Stimulated activated CD8-positive, alpha-beta memory T cell treated with anti-CD3 and anti-CD28 coated beads, Interleukin-15, amount 100 ng/mL, for 1 hour (primary cell): ENCODE measurements around the gene FAM149A.

Experiments used
- DNase-seq: peaks from one replicate; pipeline ENCODE4 v3.0.0-alpha.2; 2020; ENCODE audit warnings: low read depth

The FAM149A gene

GRCh38 chr4:186158966-186159365 lies 54.5 kb downstream of the FAM149A start:
- no peak for DNase-seq

DNA sequence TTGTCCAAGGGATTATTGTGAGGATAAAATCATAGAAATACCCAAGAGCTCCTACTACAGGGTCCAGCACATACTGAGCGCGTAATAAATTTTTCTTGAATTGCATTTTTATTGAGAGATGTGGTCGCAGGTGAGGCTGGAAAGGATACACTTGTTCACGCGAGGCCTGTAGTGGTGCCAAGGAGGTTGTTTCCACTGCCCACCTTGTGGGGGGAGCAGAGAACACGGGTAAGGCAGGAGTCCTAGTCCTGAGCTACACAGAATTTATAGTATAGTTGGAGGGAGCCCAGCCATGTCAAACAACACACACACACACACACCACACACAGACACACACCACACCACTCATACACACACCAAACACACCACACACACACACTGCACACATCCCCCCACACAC lies 55.1 kb downstream of the FAM149A start:
- no peak for DNase-seq

DNA sequence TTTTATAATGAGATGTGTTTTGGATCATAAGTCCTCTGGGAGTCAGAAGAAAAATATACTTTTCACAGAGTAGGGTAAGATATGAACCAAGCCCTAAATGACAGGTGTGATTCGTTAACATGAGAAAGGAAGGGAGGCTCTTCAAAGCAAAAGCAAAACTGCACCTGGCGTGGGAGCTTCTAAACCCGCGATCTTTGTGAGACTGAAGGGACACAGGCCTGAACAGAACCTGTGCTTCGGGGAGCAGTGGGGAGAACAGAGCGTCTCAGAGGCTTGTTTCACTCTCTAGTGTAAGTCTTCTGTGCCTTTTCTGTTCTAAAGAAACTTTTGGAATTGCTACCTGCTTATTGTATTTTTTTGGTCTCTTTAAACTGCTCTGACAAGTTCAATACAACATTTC lies 56.6 kb downstream of the FAM149A start:
- DNase-seq = no peak

DNA sequence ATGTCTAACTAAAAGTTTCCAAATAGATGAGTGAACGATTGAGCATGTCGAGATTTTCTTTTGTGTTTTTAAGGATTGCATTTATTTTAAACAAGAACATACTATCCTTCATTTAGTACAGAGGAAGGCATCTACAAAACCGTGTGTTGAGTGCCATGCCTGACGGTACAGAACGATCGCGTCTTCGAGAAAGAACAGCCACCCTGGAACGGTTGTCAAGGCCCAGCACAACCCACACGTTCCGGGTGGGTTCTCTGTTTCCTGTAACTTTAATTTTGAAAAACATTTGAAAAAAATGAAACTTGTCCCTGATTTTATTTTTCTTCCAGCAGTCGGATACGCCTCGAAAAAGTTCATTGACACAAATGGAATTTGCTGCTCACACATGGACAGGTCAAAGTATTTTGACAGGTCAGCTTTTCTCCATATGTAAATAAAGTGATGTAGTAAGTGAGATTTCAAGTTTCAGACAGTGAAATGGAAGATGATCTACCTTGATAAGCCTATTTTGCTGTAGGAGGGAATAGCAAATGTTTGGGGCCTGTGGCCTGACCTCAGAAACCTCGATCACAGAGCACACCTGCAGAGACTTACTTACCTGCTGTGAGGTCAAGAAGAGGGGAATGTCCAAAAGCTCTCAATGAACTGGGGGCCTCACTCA lies 62.5 kb downstream of the FAM149A start:
- DNase-seq = no peak

- DNase-seq = no peak
Measured at GRCh38 chr4:186167605-186168004, 63.1 kb downstream of the FAM149A start.

- DNase-seq = no peak
Measured at GRCh38 chr4:186168750-186169149, 64.2 kb downstream of the FAM149A start.

DNA sequence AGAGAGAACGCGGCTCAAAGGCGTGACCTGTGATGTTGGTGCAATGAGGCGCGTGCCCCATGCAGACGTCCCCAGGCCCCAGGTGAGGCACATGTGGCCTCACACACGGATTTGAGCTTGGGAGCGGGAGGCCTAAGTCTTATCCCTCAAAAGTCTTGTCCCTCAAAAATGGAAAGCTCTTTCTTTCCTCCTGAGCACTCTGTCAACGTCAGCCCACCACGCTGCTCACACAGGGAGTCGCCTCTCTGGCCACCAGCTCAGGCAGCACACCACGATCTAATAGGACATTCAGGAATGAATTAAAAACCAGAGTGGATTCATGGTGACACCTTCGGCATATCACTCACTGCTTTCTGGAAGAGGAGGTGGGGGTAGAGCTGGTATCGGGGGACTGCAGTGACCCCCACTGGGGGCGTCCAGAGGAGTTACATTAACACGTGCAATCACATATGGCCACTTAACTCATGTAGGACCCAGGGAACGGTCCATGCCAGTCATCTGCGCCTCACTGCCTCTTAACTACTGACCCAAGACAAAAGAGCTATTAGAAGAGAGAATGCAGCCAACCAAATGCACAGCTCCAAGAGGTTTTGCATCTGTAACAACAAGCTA lies 64.9 kb downstream of the FAM149A start:
- DNase-seq = no peak

GRCh38 chr4:186169945-186170802 lies 65.7 kb downstream of the FAM149A start:
- no peak for DNase-seq

DNA sequence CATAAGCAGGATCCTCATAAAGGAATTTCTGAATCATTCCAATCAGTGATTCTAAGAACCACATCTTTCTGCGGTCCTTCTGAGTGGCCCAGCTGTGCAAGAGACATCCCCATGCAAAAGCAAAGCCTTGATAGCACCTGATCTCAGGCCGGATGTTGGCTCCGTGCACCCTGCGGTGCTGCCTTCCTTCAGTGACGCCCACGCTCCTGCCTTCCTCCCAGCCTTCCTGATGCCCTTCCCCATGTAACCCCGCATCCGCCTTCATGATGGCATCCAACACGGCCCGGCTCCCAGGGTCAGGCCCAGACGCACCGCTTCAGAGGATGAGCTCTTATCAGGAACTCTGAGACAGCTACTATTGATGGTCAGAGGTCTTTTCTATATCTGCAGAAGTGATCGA lies 66.5 kb downstream of the FAM149A start:
- no peak for DNase-seq

DNA sequence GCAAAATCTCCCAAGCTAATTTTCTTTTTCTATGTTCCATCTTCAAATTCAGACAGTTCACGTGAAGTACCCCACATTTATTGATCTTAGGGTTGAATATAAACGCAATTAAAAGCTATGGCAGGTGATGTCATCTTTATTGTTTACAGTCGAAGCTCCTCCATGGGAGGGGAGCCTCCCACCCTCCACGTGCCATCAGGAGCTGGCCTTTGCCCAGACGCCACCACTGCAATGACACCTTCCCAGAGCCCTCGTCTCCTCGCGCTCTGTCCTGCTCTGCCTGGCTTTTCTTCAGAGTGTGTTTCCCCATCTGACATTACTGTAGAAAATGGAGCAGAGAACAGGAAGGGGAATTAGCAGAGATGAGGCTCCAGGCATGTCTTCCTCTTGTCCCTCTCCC lies 68.0 kb downstream of the FAM149A start:
- no peak for DNase-seq

GRCh38 chr4:186188107-186188506 lies 83.6 kb downstream of the FAM149A start:
- DNase-seq = no peak

DNA sequence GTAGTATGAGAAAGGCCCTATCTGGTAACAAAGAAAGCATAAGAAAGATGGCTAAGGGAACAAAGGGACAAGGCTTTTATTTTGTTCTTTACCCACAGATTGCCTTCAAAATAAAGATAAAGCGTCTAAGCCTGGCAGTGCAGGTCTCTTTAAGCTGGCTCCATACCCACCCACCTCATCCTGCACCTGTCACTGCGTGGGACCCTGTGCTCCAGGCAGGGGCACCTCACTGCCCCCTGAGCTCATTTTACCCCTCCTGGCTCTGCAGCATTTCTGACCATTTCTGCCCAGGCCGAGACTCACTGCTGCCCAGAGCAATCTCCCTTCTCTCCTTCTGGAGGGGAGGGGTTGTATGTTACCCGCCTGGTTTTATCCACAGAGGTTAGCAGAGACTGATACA lies 85.2 kb downstream of the FAM149A start:
- no peak for DNase-seq

DNA sequence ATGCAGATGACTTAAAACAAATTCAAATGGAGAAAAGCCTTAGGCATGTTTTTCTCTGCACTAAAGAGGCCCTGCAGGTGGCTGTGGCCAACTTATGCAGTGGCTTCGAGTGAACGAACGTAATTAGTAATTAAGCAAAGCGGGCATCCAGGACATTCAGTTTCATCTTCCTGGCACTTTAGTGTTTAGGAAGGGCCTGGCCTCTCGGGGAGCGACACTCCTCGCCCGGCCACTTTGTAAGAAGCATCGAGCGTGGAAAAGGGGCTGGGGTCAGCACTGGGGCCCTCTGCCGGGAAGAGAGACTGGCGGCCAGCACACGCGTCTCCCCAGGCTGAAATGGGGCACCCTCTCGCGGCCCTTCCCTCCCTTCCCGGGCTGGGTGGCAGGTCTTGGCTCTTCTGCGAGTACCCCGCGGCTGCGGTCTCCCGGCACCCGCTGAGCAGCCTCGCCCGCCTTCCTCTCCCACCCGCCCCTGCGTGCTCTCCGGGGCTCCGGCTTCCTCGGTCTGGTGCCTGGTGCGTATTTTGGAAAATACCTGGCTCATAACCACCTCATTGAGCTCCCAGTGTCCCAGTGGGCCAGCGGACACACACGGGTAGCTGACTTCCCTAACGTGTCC lies 86.2 kb downstream of the FAM149A start:
- DNase-seq = peak; percentile 25

GRCh38 chr4:186191200-186192065 lies 86.9 kb downstream of the FAM149A start, which contains the start of gene CYP4V2:
TSS of gene CYP4V2 (plus strand) at chr4:186191567. CDS start at chr4:186191824, 257 bp downstream.
- DNase-seq = peak; percentile 60

- DNase-seq = no peak
Measured at GRCh38 chr4:186192066-186192612, 87.6 kb downstream of the FAM149A start.

DNA sequence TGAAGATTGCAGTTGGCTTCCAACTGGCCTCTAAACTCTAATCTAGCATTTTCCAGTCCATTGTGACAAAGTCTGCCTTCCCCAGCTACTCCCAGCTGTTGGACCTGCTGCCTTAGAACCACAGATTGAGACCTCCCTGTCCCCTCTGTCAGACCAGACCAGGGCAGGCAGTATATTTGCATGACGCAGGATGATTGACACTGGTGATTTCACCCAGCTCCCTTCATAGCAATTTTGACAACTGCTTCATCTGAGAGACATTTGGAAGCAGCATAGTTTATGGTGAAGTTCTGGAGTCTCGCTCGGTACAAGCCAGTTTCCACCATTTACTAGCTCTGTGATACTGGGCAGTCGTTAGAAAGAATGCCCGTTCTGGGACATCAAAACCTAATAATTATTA lies 89.3 kb downstream of the FAM149A start:
- DNase-seq = no peak

DNA sequence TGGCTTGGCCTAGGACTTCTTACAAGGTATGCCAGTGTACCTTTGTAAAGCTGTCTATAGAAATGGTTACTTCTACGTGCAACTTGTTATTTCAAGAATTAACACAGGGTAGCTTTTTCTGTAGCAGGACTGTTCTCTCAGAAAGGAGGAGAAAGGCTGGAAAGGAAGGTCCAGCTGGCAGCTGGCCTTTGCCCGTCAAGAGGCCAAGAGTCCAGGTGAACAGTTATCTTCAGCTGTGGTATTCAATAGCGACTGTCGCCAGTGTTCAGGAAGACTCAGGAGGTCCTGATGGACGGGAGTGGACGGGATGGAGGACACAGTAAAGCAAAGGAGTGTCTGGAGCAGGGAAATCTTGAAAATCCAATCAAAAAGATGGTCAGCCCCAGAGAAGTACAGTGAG lies 91.6 kb downstream of the FAM149A start:
- DNase-seq = no peak

- DNase-seq = no peak
Measured at GRCh38 chr4:186200516-186200915, 96.0 kb downstream of the FAM149A start.

DNA sequence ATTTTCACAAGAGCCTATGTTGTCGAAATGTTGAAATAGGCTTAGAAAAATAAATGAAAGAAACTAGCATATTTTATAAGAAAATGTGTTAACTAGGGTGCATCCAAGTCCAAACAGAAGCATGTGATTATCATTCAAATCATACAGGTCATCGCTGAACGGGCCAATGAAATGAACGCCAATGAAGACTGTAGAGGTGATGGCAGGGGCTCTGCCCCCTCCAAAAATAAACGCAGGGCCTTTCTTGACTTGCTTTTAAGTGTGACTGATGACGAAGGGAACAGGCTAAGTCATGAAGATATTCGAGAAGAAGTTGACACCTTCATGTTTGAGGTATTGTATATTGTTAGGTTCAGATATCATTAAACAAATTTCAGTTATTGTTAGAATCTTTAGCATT lies 96.5 kb downstream of the FAM149A start:
- no peak for DNase-seq

DNA sequence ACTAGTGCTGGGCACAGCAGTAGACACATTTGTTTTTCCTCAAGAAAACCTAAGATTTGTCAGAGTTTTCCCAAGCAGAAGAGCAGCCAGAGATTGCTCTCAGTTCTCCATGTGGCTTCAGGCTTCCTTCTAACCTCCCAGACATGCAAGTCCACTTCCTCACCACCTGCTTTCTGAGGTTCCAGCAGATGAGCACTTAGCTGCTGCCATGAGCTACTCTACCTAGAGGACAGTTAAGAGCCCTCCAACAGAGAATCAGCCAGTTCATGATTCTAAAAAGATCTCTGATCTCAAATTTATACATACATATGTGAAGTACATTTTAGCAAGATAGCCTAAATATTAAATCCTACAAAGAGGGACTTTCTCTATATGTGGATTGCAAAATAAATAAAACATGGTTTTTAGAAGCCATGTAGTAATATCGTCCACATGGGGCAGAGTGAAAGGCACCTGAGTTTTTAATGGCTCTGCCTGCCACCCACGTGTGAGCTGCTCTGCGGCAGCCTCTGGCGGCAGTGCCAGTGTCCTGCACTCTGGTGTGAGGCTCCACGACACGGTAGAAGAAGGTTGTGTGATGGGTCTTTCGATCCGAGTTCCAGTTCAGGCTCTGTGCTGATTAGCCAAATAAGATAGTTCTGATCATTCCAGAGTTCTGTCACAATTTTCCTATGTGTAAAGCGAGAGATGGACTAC lies 97.2 kb downstream of the FAM149A start:
- DNase-seq = peak; percentile 25
